Lower lobe of right lung (tissue), 2 donors: ENCODE measurements around the gene RBM20. TPM values are rescaled to one million over a fixed set of nuclear protein-coding genes. Genes with fewer than 3 reads are reported as not detected.

Source experiments
- ATAC-seq, 2 donors: fragments of 200-7000 bp; cut with Tn5 transposase; one replicate each; pipeline ENCODE4 v1.9.1; 2020 to 2022; ENCODE audit warnings: mild to moderate bottlenecking in 2 of 2, moderate library complexity in 2 of 2
- DNase-seq: peaks from one replicate; pipeline ENCODE4 v3.0.0-alpha.2; 2020
- H3K27ac ChIP-seq: fragments of 200-600 bp; one replicate; pipeline ENCODE4 v1.8.0; 2022
- H3K27me3 ChIP-seq: fragments of 200-600 bp; one replicate; pipeline ENCODE4 v1.8.0; 2022; ENCODE audit warnings: low read depth
- H3K36me3 ChIP-seq: fragments of 200-600 bp; one replicate; pipeline ENCODE4 v1.8.0; 2022; ENCODE audit warnings: mild to moderate bottlenecking
- H3K4me1 ChIP-seq: fragments of 200-600 bp; one replicate; pipeline ENCODE4 v1.8.0; 2022
- H3K4me3 ChIP-seq: fragments of 200-600 bp; one replicate; pipeline ENCODE4 v1.8.0; 2022; ENCODE audit warnings: mild to moderate bottlenecking
- H3K9me3 ChIP-seq: fragments of 200-600 bp; one replicate; pipeline ENCODE4 v1.8.0; 2022
- intact Hi-C: fragments of 100-400 bp; cut with DNase I; formaldehyde crosslinking; loops from one replicate; pipeline ENCODE4 v1.11.0; 2022
- total RNA-seq: library from RNA; stranded (reverse); fragmentation: NEBNext Ultra II Directional; extraction: Animal tissue kit (Norgen Biotek cat#: 25700); gene quantifications from one replicate; pipeline ENCODE4 v1.2.1, GENCODE V29; 2021
- TF ChIP-seq, protein P1 (sequence below): fragments of 200-600 bp; IDR thresholded peaks from one replicate; pipeline ENCODE4 v1.8.0; 2022; ENCODE audit warnings: antibody characterized with exemption, mild to moderate bottlenecking
- donor health status: DM: no; HTN: yes; CAD: no; lungs with severe emphysema.

The RBM20 gene
- total RNA-seq, 1 donor from 2014 or later: 1.0 TPM

DNA sequence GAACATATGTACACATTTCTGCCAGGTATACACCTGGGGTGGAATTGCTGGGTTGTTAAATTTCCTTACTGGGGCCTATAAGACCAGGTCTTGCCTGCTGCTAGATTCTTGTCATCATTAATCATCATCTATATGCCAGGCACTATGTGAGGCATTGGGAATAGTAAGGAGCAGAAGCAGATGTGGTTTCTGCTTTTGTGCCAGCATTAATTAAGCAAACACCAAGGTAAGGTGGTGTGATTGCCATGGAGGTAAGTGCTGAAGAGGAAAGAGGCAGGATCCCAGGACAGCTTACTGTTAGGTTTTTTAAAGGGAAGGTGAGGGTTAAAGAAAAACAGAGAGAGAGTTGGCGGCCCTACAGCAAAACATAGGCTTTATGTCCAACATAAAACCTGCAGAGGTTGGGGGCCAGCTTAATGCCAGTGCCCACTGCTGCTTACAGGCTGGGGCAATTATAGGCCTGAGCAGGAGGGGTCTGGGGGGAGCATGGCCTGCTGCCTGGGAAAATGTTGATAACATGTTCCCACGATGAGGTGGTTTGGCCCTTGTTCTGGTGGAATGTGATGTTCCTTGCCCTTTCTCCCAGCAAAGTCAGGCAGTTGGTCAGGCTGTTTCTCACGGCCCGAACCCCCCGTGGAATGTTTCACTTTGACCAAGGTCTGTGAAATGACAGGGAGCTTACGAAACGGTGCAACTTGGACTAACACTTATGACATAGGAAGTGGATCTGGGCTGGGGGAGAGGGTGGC lies 93.9 kb downstream of the RBM20 start:
- peaks cover 4% of the 10 kb centered on the region for H3K27me3 ChIP-seq
- DNase-seq (no peak), ATAC-seq (no peak)
- no peak overlapping the region for H3K27ac ChIP-seq
- no peaks in the 10 kb centered on the region for H3K9me3 ChIP-seq
- no peaks in the 10 kb centered on the region for H3K4me1 ChIP-seq
- H3K36me3 ChIP-seq: no peaks in the 10 kb centered on the region
- intact Hi-C loops: no loop called here
- H3K4me3 ChIP-seq: no peak overlapping the region
- TF ChIP-seq, protein P1, sequence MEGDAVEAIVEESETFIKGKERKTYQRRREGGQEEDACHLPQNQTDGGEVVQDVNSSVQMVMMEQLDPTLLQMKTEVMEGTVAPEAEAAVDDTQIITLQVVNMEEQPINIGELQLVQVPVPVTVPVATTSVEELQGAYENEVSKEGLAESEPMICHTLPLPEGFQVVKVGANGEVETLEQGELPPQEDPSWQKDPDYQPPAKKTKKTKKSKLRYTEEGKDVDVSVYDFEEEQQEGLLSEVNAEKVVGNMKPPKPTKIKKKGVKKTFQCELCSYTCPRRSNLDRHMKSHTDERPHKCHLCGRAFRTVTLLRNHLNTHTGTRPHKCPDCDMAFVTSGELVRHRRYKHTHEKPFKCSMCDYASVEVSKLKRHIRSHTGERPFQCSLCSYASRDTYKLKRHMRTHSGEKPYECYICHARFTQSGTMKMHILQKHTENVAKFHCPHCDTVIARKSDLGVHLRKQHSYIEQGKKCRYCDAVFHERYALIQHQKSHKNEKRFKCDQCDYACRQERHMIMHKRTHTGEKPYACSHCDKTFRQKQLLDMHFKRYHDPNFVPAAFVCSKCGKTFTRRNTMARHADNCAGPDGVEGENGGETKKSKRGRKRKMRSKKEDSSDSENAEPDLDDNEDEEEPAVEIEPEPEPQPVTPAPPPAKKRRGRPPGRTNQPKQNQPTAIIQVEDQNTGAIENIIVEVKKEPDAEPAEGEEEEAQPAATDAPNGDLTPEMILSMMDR: no peak

DNA sequence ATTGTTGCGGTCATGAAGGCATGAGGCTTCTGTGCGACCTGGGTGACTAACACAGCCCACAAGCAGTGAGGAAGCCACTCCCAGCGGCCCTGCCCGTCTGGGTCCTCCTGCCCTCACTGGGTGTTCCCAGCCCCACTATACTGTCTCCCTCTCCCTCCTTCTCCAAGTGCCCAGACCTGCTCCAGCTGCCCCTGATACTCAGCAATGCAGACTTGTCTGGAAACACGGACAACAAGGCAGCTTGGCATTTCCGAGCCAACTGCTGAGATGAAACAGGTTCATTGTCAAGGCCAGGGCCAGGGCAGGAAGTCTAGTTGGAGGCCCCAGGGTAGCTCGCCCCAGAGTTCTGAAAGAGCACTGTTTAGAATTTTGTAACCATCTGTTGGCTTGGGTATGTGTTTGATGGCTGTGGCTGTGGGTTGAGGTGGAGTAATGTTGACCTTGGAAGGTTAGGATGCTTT lies 95.7 kb downstream of the RBM20 start:
- Histone ChIP-seq H3K4me3 (no peak overlapping the region), H3K27ac (no peak overlapping the region), H3K36me3 (no peaks in the 10 kb centered on the region), H3K4me1 (no peaks in the 10 kb centered on the region), H3K9me3 (no peaks in the 10 kb centered on the region), H3K27me3 (peaks cover 4% of the 10 kb centered on the region)
- ATAC-seq (no peak), DNase-seq (no peak)
- TF ChIP-seq, protein P1: no peak
- intact Hi-C loops: no loop called here

DNA sequence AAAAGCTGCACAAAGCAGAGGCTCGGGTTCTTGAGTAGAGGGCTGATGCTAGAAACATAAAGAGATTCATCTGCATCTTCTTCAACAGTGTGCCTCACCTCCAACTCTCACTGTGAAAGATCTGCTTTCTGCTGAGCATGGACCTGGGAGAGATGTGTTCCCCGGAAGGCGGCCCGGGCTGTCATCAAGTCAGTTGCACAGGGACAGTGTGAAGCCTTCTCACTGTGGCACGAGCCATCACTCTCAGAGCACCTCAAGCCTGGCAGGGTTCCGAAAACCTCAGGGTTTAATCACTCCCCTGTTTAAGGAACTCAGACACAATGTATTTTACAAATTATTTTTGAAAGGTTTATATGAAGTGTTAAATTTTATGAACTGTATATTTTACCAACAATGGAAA lies 98.7 kb downstream of the RBM20 start:
- TF ChIP-seq, protein P1: no peak
- Histone ChIP-seq H3K4me3 (no peak overlapping the region), H3K27ac (no peak overlapping the region), H3K9me3 (no peaks in the 10 kb centered on the region), H3K36me3 (no peaks in the 10 kb centered on the region), H3K4me1 (no peaks in the 10 kb centered on the region), H3K27me3 (peaks cover 4% of the 10 kb centered on the region)
- no peak for DNase-seq
- intact Hi-C loops: no loop called here
- ATAC-seq: no peak

DNA sequence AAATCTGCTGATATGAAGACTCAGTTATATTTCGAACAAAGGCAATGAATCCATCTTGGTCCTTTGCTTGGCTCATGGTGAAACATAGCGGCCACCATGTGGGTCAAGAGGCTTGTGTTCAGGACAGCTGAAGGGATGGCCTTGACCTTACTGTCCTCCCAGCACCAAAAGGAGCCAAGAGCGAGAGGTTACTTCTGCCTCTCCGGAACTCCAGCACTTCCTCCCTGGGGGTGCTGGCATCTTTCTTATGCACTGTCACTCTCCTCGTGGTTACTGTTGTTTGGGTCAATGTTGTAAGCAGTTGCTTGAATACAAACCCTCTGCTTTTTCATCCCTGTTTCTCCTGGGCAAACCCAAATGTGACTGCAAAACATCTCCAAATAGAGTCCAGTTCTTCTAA lies 100.6 kb downstream of the RBM20 start:
- ATAC-seq: peak in 1 of 2 donors; percentile 16
- H3K27ac ChIP-seq: no peak overlapping the region
- DNase-seq: no peak
- no peaks in the 10 kb centered on the region for H3K4me1 ChIP-seq
- TF ChIP-seq, protein P1: no peak
- H3K36me3 ChIP-seq: no peaks in the 10 kb centered on the region
- intact Hi-C loops: loop anchor here (5.0 kb wide), 1 partner anchor 148 kb away; no protein-coding TSS in a partner anchor
- peaks cover 8% of the 10 kb centered on the region for H3K9me3 ChIP-seq
- peaks cover 1% of the 10 kb centered on the region for H3K27me3 ChIP-seq
- H3K4me3 ChIP-seq: no peak overlapping the region

DNA sequence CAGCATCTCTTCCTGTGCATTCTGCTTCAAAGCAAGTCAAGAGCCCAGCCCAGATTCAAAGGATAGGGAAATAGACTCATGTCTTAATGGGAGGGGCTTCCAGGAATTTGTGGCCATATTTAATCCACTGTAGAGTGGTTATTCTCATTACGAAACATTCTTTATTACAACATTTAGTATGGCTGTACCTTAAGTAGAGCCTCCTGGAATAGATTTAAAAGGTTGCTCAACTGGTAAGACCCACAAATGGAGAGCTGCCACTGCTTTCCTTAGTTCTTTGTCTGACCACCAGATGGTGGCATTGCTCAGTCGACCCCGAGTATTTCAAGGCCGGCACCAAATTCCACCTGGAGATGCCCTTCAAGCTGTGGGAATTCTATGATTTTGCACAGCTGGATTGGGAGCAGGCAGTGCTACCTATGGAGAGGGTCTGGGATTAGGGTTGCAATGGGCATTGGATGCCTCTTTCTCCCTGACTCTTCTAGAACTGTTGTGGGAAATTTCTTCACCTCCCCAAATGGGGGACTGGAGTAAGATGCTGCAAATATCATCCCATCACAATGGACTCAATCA lies 102.2 kb downstream of the RBM20 start:
- Histone ChIP-seq H3K27me3 (no peaks in the 10 kb centered on the region), H3K9me3 (peaks cover 8% of the 10 kb centered on the region), H3K27ac (no peak overlapping the region), H3K36me3 (no peaks in the 10 kb centered on the region), H3K4me1 (no peaks in the 10 kb centered on the region), H3K4me3 (no peak overlapping the region)
- intact Hi-C loops: loop anchor here (5.0 kb wide), 1 partner anchor 146 kb away; no protein-coding TSS in a partner anchor
- ATAC-seq: peak; percentile 90
- DNase-seq: no peak
- TF ChIP-seq, protein P1: peak; percentile 85
